ENCODE results near the gene DBNDD1. TPM values are rescaled to one million over a fixed set of nuclear protein-coding genes. Genes with fewer than 3 reads are reported as not detected.

DBNDD1 gene
- total RNA-seq, 2 experiments from 2014 or later, result 1.2 to 1.5 TPM

Other genes with a start within 250 kb of the DBNDD1 start
- 10 to 100 TPM; 91.5 to 94.4 TPM for gene FANCA, start 202.8 kb downstream of the DBNDD1 start, total RNA-seq
- 1 to 10 TPM; 1.1 to 1.5 TPM for gene SPIRE2, start 191.0 kb downstream of the DBNDD1 start, total RNA-seq
- gene TCF25, start 145.9 kb downstream of the DBNDD1 start, total RNA-seq, result 100 to 1,000 TPM; 122 to 133 TPM
- gene MC1R, start 100.6 kb downstream of the DBNDD1 start, total RNA-seq, result 1 to 10 TPM; 1.2 to 2.0 TPM
- under 1 TPM; 0.40 to 0.43 TPM for gene TUBB3, start 96.1 kb downstream of the DBNDD1 start, total RNA-seq
- gene DEF8, start 70.7 kb downstream of the DBNDD1 start, total RNA-seq, result 10 to 100 TPM; 21.1 to 25.9 TPM
- gene PRDM7, start 57.9 kb upstream of the DBNDD1 start, total RNA-seq, result not detected